HL-60/S4 treated with retinoic acid at 250 ng/mL for 4 days and 3 days (cell line): ENCODE results near the gene RBM44.
"Not testable (repeated sequence)": the region's sequence is repeated elsewhere in the genome, so short reads cannot be mapped to it uniquely, and the experiment has no call there.

ENCODE experiments used
- in situ Hi-C: fragments of 300-500 bp; cut with MboI; formaldehyde crosslinking; loops from 2 replicates; pipeline ENCODE4 v1.7.0; 2022; ENCODE audit warnings: low sequenced_read_pairs

The RBM44 gene

DNA sequence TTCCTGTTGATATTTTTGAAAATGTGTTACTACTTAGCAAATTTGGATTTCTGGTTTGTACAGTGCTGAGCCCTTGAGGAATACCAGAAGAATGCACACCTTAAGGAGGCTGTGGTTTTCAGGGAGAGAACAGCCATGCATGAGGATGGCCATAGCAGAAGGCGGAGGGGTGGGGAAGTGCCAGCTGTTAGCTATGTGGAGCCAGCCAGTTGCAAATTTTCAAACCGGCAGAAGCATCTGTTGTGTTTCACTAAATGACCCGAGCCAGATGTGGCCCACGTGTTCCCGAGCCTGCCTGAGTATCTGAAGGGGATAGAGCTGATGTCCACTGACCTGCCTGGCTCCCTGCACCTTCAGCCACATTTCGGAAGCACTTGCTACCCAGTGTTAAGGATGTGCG, 16.4 kb upstream of the RBM44 start:
- in situ Hi-C loops: no loop called here

DNA sequence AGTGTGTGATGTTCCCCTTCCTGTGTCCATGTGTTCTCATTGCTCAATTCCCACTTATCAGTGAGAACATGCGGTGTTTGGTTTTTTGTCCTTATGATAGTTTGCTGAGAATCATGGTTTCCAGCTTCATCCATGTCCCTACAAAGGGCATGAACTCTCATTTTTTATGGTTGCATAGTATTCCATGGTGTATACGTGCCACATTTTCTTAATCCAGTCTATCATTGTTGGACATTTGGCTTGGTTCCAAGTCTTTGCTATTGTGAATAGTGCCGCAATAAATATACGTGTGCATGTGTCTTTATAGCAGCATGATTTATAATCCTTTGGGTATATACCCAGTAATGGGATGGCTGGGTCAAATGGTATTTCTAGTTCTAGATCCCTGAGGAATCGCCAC, 14.9 kb upstream of the RBM44 start:
- in situ Hi-C loops: not testable (repeated sequence)

- in situ Hi-C loops: no loop called here
These were observed 11.6 kb upstream of the RBM44 start for GRCh38 chr2:237786936-237787335.

DNA sequence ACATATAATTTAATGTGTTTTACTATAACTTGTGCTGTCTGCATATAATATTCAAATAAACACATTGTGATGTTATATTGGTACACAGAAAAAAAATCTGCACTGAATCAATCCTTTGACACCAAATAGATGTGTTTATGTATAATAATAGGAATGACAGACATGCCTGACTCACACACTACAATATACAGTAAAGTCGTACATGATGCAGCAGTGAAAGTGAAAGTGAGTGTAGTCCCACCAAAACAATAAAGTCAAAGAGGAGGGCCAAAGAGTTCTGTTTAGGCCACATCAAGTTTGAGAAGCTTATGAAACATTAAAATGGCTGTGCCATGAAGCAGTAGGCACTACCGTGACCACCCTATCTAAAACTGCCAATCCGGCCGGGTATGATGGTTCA, 8.2 kb upstream of the RBM44 start:
- in situ Hi-C loops: no loop called here

- in situ Hi-C loops: no loop called here
These were observed 6.4 kb upstream of the RBM44 start for GRCh38 chr2:237791977-237792727.

- in situ Hi-C loops: no loop called here
These were observed 1.3 kb upstream of the RBM44 start for GRCh38 chr2:237797253-237797652.

DNA sequence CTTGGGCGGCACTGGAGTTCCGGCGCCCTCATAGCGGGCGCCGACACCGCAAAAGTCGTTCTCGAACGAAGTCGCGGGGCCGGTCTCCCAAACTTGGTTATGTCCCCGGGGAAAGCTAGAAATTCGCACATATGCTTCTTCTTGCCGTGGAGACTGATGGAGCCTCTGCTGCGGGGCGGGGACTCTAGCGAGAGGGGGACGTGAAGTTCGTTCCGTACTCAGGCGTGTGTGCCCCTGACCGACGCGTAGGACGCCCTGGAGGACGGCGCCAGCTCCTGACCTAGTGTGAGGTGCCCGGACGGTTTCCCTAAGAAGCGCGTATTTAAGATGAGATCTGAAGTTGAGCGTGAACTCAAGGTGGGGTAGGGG, 465 bp downstream of the RBM44 start:
- in situ Hi-C loops: no loop called here

GRCh38 chr2:237801466-237801865, 2.9 kb downstream of the RBM44 start:
- in situ Hi-C loops: no loop called here

- in situ Hi-C loops: no loop called here
These were observed 7.8 kb downstream of the RBM44 start for GRCh38 chr2:237806334-237806733.

- in situ Hi-C loops: no loop called here
These were observed 17.1 kb downstream of the RBM44 start for GRCh38 chr2:237815637-237816036.

- in situ Hi-C loops: no loop called here
These were observed 18.0 kb downstream of the RBM44 start for GRCh38 chr2:237816531-237816930.

DNA sequence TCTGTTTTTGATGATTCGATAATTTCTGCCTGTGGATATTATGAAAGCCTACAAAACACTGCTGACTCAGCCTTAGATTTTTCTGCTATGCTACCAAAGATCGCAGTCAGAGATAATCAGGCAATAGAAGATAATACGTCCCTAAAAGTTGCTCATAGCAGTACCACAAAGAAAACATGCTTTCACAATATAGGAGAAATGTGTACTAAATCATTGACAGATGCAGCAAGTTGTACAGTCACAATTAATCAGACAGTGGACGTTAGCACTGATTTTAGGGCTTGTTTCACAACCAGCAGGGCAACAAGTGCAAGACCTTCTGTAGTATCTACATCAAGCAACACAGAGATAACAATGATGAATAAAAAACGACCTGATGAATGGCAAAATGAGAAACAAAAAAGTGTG, 19.5 kb downstream of the RBM44 start:
- in situ Hi-C loops: no loop called here

DNA sequence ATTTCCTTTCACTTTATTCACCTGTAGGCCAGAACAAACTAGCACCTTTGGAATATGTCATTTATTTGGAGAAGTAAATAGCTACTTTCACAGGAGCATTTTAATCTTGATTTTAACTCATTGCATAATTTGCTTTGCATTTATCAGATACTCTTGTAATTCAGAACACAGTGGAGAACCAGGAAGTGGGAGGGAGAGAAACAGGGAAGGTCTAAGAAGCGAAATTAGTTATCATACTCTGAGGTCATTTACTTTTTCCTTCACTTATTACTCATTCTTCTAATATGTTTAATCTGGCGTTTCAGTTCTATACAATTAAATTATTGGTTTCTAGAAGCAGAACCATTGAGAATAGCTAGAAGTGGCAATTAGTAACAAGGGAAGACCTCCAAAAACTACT, 20.7 kb downstream of the RBM44 start:
- in situ Hi-C loops: no loop called here

- in situ Hi-C loops: no loop called here
These were observed 21.8 kb downstream of the RBM44 start for GRCh38 chr2:237820421-237820820.

GRCh38 chr2:237823544-237823943, 25.0 kb downstream of the RBM44 start:
- in situ Hi-C loops: no loop called here

DNA sequence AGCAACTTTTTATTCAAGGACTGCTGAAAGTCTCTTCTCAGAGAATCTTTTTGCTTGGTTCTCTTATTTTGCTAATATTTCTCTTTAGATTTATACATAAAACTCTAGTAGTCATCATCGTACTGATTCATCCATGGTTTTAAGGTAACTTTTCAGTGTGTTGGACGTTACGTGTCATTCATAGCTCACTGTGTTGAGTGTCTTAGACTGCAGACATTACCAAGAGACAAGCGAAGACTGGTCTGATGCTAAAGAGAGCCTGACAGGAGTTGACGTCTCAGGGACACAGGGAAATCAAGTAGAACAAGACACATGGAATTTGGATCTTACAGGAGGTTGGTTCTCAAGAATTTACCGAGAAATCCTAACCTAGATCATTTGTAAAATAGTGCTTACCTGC, 25.5 kb downstream of the RBM44 start:
- in situ Hi-C loops: no loop called here

DNA sequence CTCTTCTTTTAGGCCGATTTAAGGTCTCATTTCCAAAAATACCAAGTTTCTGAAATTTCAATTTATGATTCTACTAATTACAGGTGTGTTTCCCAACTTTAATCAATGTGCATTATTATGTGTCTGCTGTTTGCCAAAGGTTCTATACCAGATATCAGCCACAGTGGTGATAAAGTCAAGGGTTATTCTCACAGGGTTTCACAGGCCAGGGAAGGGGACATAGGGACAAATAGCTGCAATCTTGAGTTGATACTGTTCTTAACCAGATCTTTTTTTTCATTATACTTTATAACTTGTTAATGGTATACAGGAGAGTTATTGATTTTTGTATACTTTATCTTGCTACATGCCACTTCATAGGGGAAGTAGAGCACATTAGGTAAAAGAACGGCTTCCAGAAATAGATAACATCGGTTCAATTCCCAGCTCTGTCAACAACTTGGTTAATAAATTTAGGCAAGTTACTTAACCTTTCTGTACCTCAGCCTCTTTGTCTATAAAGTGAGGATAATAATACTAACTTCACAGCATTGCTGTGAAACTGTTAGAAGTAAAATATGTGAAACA, 28.9 kb downstream of the RBM44 start:
- in situ Hi-C loops: no loop called here

DNA sequence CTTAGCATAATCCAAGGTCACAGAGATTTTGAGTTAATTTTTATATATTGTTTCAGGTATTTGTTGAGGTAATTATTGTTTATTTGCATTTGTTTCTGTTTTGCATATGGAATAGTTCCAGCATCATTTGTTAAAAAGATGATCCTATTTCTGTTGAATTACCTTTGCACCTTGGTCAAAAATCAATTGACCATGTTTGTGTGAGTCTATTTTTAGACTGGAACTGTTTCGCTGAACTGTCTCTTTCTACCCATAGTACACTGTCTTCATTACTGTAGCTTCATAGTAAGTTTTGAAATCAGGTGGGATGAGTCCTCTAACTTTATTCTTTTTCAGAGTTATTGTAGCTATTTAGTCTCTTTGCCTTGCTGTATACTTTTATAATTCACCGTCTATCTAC, 31.9 kb downstream of the RBM44 start:
- in situ Hi-C loops: no loop called here

- in situ Hi-C loops: no loop called here
These were observed 35.0 kb downstream of the RBM44 start for GRCh38 chr2:237833546-237833945.

- in situ Hi-C loops: no loop called here
These were observed 36.8 kb downstream of the RBM44 start for GRCh38 chr2:237835372-237835771.

- in situ Hi-C loops: no loop called here
These were observed 42.5 kb downstream of the RBM44 start for GRCh38 chr2:237841051-237841450.

GRCh38 chr2:237848940-237849339, 50.4 kb downstream of the RBM44 start:
- in situ Hi-C loops: not testable (repeated sequence)

DNA sequence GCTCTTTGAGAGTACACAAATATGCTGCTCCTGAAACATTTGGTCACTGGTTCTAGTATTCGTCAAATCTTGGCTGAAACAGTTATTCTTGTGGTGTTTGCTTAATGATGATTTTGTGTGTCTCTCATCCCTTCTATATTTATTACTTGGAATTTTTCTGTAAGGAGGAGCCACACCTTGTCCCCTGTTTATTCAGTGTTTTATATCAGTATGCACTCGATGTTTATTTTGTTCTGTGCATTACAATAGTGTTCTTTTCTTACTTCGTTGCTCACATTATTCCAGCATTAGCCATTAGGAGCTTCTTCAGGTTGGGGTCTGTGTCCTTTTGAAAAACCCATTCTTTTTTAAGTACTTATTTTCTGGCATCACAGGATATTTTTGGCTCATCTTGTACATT, 55.7 kb downstream of the RBM44 start:
- in situ Hi-C loops: loop anchor here (25.0 kb wide), 1 partner anchor 258 kb away; the partner anchor contains the start of gene ESPNL
